Tibial artery (tissue), 4 donors: ENCODE data around the gene MGAT5.

Source experiments
- DNase-seq, 2 donors: peaks; one replicate each; pipeline ENCODE4 v3.0.0-alpha.2; 2019
- H3K27ac ChIP-seq, 2 donors: fragments of 200-600 bp; sonication (generic) in 1 of 2; 1 replicate in 1 of 2; 2 replicates in 1 of 2; pipeline ENCODE4 v1.5.1; 2018 to 2019; ENCODE audit warnings: mild to moderate bottlenecking in 1 of 2
- H3K27me3 ChIP-seq, 2 donors: fragments of 200-600 bp; sonication (generic) in 1 of 2; one replicate each; pipeline versions ENCODE4 v1.5.1 to v1.6.0; 2016 to 2019
- H3K36me3 ChIP-seq, 3 donors: fragments of 200-600 bp; sonication (generic) in 2 of 3; one replicate each; pipeline ENCODE4 v1.5.1; 2016 to 2019; ENCODE audit warnings: mild to moderate bottlenecking in 2 of 3
- H3K4me1 ChIP-seq, 4 donors: fragments of 200-600 bp; sonication (generic) in 2 of 4; 1 replicate in 3 of 4; 2 replicates in 1 of 4; pipeline ENCODE4 v1.5.1; 2016 to 2019
- H3K4me3 ChIP-seq, 2 donors: fragments of 200-600 bp; sonication (generic) in 1 of 2; 1 replicate in 1 of 2; 2 replicates in 1 of 2; pipeline ENCODE4 v1.5.1; 2018 to 2019; ENCODE audit warnings: mild to moderate bottlenecking in 2 of 2
- H3K9me3 ChIP-seq, 3 donors: fragments of 200-600 bp; sonication (generic) in 1 of 3; one replicate each; pipeline ENCODE4 v1.5.1; 2016 to 2019
- CTCF ChIP-seq, 2 experiments: fragments of 200-600 bp in 1 of 2; fragments of 450-650 bp in 1 of 2; IDR thresholded peaks; one replicate each; pipeline ENCODE4 v1.5.1; 2017 to 2019; ENCODE audit warnings: antibody characterized with exemption in 2 of 2, mild to moderate bottlenecking in 1 of 2, moderate library complexity in 1 of 2
- intact Hi-C: fragments of 100-400 bp; cut with DNase I; formaldehyde crosslinking; loops from one replicate; pipeline ENCODE4 v1.15.0; 2023; ENCODE audit warnings: low total_unique reads

MGAT5 gene

GRCh38 chr2:134225841-134226240 lies 28.0 kb upstream of the MGAT5 start:
- Histone ChIP-seq H3K4me3 (no peak overlapping the region), H3K27ac (no peak overlapping the region), H3K27me3 (no peaks in the 10 kb centered on the region), H3K36me3 (no peaks in the 10 kb centered on the region), H3K9me3 (peaks cover 0 to 10% (median 0%) of the 10 kb centered on the region in 3 donors), H3K4me1 (no peaks in the 10 kb centered on the region)
- intact Hi-C loops: no loop called here
- no peak for DNase-seq
- no peak for TF ChIP-seq CTCF (IDR thresholded peaks at IDR 0.05)

- H3K27me3 ChIP-seq: no peaks in the 10 kb centered on the region
- no peaks in the 10 kb centered on the region for H3K36me3 ChIP-seq
- H3K4me1 ChIP-seq: peaks cover 0 to 2% (median 0%) of the 10 kb centered on the region in 4 donors
- intact Hi-C loops: no loop called here
- no peak for DNase-seq
- no peak overlapping the region for H3K4me3 ChIP-seq
- no peak overlapping the region for H3K27ac ChIP-seq
- H3K9me3 ChIP-seq: peaks cover 0 to 10% (median 0%) of the 10 kb centered on the region in 3 donors
- no peak for TF ChIP-seq CTCF (IDR thresholded peaks at IDR 0.05)
These were observed 27.3 kb upstream of the MGAT5 start for GRCh38 chr2:134226601-134227000.

GRCh38 chr2:134227666-134228065 lies 26.2 kb upstream of the MGAT5 start:
- H3K4me1 ChIP-seq: peaks cover 0 to 11% (median 3%) of the 10 kb centered on the region in 4 donors
- TF ChIP-seq CTCF (IDR thresholded peaks at IDR 0.05): no peak
- H3K27ac ChIP-seq: no peak overlapping the region
- H3K27me3 ChIP-seq: no peaks in the 10 kb centered on the region
- H3K9me3 ChIP-seq: peaks cover 0 to 10% (median 0%) of the 10 kb centered on the region in 3 donors
- H3K36me3 ChIP-seq: no peaks in the 10 kb centered on the region
- intact Hi-C loops: no loop called here
- no peak overlapping the region for H3K4me3 ChIP-seq
- DNase-seq: no peak

- Histone ChIP-seq H3K4me3 (no peak overlapping the region), H3K36me3 (no peaks in the 10 kb centered on the region), H3K27ac (no peak overlapping the region), H3K4me1 (peaks cover 0 to 19% (median 3%) of the 10 kb centered on the region in 4 donors), H3K27me3 (no peaks in the 10 kb centered on the region), H3K9me3 (peaks cover 0 to 10% (median 0%) of the 10 kb centered on the region in 3 donors)
- no peak for TF ChIP-seq CTCF (IDR thresholded peaks at IDR 0.05)
- intact Hi-C loops: no loop called here
- DNase-seq: no peak
These were observed 25.4 kb upstream of the MGAT5 start for GRCh38 chr2:134228493-134228903.

- Histone ChIP-seq H3K4me3 (no peak overlapping the region), H3K27me3 (no peaks in the 10 kb centered on the region), H3K4me1 (peaks cover 0 to 21% (median 3%) of the 10 kb centered on the region in 4 donors), H3K27ac (no peak overlapping the region), H3K9me3 (peaks cover 0 to 10% (median 0%) of the 10 kb centered on the region in 3 donors), H3K36me3 (no peaks in the 10 kb centered on the region)
- intact Hi-C loops: no loop called here
- TF ChIP-seq CTCF (IDR thresholded peaks at IDR 0.05): no peak
- no peak for DNase-seq
These were observed 24.3 kb upstream of the MGAT5 start for GRCh38 chr2:134229540-134229939.

- H3K4me3 ChIP-seq: no peak overlapping the region
- no peaks in the 10 kb centered on the region for H3K27me3 ChIP-seq
- H3K9me3 ChIP-seq: peaks cover 0 to 10% (median 0%) of the 10 kb centered on the region in 3 donors
- peaks cover 0 to 21% (median 3%) of the 10 kb centered on the region in 4 donors for H3K4me1 ChIP-seq
- DNase-seq: no peak
- TF ChIP-seq CTCF (IDR thresholded peaks at IDR 0.05): no peak
- intact Hi-C loops: no loop called here
- no peak overlapping the region for H3K27ac ChIP-seq
- no peaks in the 10 kb centered on the region for H3K36me3 ChIP-seq
These were observed 23.0 kb upstream of the MGAT5 start for GRCh38 chr2:134230885-134231284.
